HG03095 (cell line): ENCODE measurements around the gene KDM4B.

Experiments
- ATAC-seq: cut with Tn5 transposase; IDR thresholded peaks from one replicate; pipeline ENCODE4 v1.9.1; 2021; ENCODE audit warnings: moderate library complexity; ENCODE audit not compliant: unreplicated experiment

Gene KDM4B

GRCh38 chr19:5085566-5085965 is 116.7 kb downstream of the KDM4B start:
- ATAC-seq: no peak

DNA sequence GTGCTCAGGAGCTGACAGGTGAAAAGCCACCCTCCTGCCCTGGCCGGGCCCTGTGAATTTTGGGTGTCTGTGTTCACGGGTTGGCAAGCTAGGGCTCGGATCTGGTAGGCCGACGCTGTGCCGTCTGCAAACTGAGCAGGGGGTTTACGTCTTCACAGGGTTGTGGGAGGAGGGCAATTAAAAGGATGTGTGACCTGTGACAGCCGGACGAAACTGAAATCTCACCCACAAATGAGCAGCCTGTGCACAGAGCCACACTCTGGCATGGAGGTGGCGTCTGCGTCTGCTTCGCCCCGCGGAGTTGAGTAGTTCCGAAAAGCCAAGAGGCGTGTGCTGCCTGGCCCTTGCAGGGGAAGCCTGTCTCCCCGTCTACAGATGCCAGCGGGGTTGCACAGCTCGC is 117.3 kb downstream of the KDM4B start:
- no peak for ATAC-seq

DNA sequence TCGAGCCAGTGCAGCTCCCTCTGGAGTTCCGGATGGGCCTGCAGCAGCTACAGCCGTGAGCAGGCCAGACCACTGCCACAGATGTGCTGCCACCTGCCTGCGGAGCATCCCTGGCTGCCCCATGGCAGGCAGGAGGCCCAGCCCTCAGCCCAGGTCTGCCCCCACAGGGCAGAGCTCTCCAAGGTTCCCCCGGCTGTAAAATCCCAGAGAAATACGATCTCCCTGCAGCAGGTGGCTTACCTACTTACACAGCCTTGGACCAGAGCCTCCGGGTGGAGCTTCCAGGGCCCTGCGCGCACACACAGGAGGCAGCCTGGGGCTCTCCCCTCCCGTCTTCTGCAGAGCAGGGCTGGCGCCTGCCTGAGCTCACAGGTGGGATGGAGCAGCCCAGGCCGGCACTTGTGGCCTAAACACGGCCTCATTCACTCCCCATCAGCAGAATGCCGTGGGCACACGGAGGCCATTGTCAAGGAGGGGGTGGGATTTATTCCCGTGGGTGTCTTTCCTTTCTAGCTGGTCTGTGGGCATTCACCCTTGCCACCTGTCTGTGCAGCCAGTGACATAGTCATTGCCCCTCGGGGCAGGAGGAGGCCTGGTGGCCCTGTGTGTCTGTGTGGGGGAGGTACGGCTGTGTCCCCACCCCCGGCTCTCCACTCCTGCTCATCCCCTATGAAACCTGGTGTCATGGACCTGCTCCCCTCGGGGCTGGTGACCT is 118.0 kb downstream of the KDM4B start:
- ATAC-seq: no peak

- no peak for ATAC-seq
Observed at GRCh38 chr19:5089283-5089682, 120.4 kb downstream of the KDM4B start.

GRCh38 chr19:5090465-5091017 is 121.6 kb downstream of the KDM4B start:
- ATAC-seq: no peak

DNA sequence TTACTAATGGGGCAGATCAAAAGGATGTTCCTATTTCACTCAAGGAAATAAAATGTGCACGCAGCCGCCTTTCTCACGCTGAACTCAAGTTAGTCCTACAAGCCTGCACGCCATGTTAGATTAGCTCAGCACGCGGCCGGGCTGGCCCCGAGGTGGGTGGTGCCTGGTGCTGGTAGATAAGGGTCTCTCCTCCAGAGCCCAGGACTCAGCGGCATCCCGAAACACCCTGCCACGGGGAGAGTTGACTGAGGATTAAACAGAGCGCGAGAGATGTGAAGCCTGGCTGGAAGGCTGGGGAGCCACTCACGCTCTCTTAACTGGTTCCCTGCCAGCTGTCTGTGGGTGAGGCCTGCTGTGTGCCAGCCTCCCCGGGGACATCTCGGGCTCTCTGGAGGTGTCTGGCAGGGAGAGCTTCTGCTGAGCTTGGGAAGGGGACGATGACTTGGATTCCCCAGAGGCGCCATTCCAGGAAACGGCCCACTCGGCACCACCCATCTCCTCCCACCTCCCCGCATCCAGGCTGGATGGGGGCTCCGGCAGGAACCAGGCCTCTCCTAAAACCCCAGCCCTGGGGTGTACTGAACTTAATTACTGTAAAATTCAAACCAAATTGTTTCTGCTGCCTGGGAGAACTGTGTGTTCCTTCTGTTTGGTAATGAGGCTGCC is 122.2 kb downstream of the KDM4B start:
- no peak for ATAC-seq

- no peak for ATAC-seq
Observed at GRCh38 chr19:5091684-5092480, 123.0 kb downstream of the KDM4B start.

GRCh38 chr19:5092481-5092843 is 123.5 kb downstream of the KDM4B start:
- ATAC-seq: no peak

GRCh38 chr19:5093297-5093928 is 124.5 kb downstream of the KDM4B start:
- ATAC-seq: no peak

DNA sequence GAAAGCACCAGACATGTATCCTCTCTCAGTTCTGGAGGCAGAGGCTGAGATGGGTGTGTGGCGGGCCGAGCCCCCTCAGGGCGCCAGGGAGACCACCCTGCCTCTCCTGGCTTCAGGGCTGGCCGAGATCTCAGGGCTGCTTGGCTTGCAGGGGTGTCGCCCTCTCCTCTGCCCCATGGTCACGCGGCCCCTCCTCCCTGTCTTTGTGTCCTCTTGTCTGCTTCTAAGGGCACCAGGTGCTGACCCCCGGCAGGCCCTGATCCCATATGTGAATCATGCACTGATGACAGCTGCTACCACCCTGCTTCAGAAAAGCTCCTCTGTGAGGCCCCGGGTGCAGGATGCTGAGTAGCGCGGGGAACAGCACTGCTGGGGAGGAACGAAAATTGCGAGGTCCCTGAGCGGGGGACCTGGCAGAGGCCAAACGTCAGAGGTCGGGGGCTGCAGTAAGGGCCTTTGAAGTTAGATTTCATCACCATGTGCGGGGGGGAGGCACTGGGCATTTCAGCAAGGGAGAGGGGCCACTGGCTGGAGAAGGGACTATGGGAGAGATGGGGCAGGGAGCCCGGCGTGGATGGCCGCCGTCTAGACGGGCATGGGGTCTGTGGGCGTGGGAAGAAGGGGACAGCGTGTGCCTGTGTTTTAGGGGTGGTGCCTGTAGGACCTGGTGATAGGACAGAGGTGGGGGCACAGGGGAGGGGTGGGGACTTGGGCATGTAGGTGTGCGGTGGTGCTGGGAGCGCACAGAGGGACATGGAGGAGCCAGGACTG is 125.2 kb downstream of the KDM4B start:
- ATAC-seq: no peak

GRCh38 chr19:5094768-5095567 is 126.1 kb downstream of the KDM4B start:
- no peak for ATAC-seq

DNA sequence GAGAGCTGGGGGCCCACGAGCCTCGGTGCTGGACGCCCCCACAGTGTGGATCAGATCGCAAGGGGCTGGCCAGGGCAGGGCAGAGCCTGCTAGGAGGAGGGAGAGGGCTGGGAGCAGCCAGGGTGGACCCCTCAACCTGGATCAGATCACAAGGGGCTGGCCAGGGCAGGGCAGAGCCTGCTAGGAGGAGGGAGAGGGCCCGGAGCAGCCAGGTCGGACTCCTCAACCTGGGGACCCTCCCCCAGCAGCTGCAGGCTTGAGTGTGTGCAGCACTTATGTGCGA is 126.6 kb downstream of the KDM4B start:
- ATAC-seq: no peak

DNA sequence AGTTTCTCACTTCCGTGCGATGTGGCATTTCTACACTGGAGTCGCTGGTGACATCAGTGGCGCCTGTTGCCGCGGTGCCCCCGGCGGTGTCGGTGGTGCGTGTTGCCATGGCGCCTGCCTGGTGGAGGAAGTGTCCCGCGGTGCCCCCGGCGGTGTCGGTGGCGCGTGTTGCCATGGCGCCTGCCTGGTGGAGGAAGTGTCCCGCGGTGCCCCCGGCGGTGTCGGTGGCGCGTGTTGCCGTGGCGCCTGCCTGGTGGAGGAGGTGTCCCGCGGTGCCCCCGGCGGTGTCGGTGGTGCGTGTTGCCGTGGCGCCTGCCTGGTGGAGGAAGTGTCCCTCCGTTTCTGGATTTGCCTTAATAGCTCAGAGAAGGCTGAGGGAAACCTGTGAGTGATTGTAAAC is 127.6 kb downstream of the KDM4B start:
- ATAC-seq: no peak

DNA sequence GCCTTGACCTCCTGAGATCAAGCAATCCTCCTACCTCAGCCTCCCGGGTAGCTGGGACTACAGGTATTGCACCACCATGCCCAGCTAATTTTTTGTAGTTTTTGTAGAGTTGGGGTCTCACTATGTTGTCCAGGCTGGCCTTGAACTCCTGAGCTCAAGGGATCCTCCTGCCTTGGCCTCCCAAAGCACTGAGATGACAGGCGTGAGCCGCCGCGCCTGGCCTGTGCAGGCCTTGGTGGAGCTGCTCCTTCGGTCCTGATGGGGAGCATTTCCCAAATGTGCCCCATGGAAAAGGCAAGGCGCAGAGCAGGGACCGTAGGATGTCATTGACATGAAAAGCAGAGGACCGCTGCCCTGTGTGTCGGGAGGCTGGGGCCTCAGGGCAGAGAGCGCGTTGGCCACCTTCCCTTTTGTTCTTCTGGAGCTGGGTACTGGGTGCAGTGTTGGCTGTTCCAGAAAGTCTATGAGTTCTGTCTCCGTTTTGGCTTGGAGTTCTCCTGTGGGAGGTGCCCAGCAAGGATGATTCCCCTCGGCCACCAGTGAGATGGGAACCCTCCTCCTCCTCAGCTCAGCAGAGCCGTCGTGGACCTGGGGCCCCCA is 128.5 kb downstream of the KDM4B start:
- ATAC-seq: no peak

DNA sequence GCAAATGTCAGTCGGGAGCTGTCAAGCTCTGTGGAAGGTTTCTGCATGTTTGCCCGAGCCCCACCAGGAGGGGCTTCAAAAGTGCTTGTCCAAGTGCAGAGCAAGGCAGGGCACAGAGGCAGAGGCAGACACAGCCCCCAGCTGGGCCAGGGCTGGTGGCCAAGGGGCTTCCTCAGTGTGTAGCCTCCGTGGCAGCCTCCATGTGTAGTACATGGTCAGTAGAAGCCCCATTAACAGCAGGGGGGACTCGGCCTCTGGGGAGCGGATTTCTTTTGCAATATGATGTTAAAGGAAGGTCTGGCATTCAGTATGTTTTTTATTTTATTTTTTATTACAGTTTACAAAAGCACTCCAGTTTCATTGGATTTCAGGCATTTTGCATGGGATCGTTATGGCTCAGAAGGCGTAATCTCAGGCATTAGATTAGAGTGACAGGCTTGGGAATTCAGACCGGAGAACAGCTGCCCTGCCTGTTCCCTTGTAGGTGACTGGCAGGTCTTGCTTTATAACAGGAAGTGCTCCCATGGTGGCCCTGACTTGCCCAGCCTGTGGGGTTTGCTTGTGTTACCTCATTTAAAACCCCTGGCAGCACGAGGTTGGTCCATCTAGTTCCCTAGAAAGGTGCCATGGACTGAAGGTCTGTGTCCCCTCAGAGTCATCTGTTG is 129.2 kb downstream of the KDM4B start:
- ATAC-seq: no peak

DNA sequence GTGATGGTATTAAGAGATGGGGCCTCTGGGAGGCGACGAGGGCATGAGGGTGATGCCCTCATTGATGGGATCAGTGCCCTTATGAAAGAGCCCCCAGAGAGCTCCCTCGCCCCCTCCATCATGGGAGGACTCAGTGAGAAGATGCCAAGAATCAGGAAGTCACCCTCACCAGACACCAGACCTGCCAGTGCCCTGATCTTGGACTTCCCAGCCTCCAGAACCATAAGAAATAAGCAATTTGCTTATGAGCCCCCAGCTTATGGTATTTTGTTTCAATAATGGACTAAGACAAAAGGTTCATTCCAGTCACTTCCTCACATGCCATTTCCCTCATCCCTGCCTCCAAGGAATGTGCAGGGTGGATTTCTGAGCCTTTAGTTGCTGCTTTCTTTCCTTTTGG is 129.7 kb downstream of the KDM4B start:
- ATAC-seq: no peak

DNA sequence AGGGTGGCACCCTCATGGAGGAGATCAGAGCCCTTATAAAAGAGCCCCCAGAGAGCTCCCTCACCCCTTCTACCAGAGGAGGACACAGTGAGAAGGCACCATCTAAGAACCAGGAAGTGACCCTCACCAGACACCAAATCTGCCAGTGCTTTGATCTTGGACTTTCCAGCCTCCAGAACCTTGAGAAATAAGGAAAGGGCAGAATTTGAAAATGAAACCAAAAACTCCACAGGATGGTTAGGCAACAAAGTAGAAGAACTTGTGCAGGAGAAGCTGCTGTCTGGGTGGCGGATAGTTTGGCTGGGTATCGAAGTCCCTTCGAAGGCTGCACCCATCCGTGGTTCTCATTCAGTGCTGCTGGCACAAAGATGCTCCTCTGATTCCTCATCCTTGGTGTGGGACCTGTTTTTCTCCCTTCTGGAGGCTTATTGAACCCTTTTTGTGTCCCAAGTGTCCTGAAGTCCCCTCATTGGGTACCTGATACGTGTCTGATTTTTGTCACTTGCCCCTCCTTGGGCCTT is 130.8 kb downstream of the KDM4B start:
- no peak for ATAC-seq

DNA sequence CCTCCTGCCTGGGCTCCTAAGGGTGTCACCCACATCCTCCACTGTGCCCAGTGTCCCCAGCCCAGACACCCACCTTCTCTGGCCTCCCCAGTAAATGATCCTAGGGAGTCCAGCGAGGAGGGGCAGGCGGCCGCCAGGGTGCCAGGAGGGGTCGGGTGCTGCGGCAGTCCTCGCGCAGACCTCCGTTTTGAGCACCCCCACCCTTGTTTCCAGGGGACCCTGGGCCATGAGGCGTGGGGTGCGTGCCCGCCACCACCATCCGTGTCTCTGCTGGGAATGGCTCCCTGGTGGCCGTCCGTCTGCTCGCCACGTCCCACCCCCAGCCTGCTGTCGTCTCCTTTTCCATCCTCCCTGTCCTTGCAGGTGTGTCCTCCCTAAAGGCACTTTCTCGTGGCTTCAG is 133.0 kb downstream of the KDM4B start:
- ATAC-seq: no peak

DNA sequence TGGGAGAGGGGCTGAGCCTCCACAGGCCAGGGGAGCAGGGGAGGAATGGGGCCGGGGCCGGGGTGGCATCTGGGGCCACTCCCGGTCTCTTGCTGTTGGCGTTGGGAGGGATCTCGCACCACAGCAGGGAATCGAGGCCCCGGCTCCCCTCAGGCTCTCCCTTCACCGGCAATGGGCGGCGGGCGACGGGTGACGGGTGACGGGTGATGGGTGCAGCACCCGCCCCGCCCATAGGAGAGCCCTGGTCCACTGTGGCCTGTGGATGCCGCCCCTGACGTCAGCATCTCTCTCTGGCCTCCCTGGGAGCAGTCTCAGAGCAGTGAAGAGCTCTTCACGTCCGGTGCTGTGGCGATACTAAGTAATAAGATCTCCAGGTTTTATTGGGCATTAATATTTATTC is 133.6 kb downstream of the KDM4B start:
- no peak for ATAC-seq
